Stimulated activated naive CD4-positive, alpha-beta T cell (primary cell): ENCODE results near the gene RABEPK.

Experiments used
- DNase-seq, 6 experiments: peaks; one replicate each; lab custom pipeline; 2025; lab: John Stamatoyannopoulos, UW

RABEPK gene

DNA sequence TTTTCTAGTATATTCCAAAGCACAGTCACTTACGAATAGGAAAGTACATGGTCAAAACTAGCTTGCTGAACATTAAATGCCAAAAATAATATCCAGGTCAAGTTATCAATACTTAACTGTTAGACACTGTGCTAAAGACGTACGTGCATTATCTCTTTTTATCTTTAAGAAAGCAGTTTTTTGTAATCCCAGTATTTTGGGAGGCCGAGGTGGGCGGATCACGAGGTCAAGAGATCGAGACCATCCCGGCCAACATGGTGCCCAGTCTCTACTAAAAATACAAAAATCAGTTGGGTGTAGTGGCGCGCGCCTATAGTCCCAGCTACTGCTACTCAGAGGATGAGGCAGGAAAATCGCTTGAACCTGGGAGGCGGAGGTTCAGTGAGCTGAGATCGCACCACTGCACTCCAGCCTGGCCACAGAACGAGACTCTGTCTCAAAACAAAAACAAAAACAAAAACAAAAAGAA, 43.5 kb downstream of the RABEPK start:
- no peak for DNase-seq

DNA sequence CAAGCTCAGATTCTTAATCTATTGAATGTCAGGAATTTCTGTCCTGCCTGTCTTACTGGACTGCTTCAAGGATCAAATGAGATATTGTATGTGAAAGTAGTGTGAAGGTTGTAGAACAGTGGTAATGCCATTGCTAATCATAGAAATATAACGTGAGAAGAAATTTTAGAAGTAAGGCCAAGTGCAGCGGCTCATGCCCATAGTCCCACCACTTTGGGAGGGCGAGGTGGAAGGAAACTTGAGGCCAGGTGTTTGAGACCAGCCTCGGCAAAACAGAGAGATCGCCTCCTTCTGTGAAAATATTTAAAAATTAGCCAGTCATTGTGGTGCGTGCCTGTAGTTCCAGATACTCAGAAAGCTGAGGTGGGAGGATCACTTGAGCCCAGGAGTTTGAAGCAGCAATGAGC, 45.9 kb downstream of the RABEPK start:
- DNase-seq = no peak

- no peak for DNase-seq
Measured at GRCh38 chr9:125254231-125254630, 53.9 kb downstream of the RABEPK start.

DNA sequence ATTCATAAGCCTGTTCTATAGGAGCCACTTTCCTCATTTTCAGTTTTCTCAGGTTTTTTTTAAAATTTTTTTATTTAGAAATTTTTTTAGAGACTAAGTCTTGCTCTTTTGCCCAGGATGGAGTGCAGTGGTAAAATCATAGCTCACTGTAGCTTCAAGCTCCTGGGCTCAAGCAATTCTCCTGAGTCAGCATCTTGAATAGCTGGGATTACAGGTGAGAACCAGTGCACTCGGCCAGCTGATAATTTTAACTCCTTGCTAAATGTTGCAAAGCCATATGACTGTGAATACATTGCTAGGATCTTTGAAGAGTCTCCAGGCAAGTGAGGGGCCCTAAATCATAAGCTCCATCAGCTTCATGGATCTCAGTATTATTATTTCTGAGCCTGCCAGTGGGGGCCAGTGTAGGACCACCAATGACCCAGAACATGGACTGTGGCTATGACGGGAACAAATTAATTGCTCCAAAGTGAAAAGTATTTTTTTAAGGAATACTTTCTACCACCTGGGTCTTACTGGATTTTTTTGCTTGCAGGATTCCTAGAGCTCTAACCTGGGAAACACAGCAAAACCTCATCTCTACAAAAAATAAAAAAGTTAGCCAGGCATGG, 55.5 kb downstream of the RABEPK start:
- no peak for DNase-seq

DNA sequence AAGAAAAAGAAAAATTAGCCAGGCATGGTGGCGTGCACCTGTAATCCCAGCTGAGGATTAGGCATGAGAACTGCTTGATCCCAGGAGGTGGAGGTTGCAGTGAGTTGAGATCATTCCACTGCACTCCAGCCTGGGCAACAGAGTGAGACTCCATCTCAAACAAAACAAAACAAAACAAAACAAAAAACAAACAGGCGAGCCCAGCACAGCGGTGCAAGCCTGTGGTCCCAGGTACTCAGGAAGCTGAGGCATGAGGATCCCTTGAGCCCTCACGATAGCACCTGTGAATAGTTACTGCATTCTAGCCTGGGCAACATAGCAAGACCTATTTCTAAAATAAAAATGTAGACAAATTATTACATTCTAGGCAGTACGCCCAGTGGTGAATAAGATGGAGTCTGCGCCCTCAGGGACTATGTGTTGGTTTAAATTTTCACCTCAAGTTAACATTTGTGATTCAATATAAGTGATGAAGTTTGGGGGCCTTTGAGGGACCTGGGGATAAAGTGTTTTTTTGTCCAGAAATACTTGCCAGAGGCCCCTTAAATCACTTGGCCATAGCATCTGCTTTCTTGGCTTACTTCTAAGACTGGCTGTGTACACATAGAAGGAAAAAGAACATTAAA, 57.9 kb downstream of the RABEPK start:
- no peak for DNase-seq

DNA sequence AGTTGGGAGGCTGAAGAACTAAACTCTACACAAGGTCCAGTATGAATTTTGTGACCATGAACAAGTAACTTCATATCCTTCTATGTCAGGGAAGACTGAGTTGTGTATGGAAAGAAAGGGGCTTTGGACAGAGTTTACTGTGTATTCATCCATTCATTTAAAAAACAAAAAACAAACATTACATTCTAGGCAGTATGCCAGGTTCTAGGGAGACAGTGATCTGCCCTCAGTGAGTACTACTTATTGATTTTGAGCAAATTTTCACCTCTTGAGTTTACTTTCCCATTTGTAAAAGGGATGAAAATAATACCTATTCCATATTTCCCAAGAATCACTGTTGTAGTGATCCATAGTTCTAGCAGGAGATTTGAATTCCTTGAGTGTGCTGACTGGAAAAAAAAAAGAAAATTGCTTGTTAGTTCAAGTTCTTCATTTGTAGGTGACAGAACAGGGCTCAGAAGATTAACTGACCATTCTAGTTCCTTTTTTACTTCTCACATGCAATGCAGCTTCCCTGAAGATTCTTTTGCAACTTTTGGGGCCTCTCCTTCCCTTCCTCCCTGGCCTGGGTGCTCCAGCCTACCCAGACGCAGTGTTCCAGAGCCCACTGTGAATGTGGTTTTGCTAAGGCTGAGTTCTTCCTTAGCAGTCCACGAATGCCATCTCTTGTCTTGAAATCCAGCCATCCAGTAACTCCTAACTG, 58.6 kb downstream of the RABEPK start:
- DNase-seq = no peak

DNA sequence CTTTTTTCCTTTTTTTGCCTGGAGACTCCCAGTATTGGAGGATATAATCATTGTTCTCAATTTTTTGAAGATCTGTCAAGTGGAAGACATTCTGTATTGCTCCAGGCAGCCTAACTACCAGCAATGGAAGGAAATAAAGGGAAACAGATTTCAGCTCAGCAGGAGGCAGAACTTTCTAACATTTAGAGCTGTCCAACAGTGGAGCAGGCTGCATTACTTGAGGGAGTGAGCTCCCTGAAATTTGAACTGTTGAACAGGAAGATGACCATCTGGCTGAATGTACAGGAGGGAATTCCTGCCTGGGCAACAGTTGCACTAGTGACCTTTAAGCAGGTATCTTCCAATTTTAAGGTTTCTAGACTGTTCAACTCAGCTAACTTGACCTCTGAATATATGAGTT, 60.2 kb downstream of the RABEPK start:
- DNase-seq = no peak

- peak; percentile 77 to 91 (median 85) for DNase-seq
Measured at GRCh38 chr9:125261501-125262293, 61.4 kb downstream of the RABEPK start, which contains the start of gene GAPVD1. Gene GAPVD1, plus strand, starts transcription at chr9:125261826. Its CDS starts 37,096 bp downstream, at chr9:125298922.

- peak in 3 of 6 experiments; percentile 7 to 28 (median 16) for DNase-seq
Measured at GRCh38 chr9:125262294-125262991, 62.1 kb downstream of the RABEPK start.

- DNase-seq = peak in 3 of 6 experiments; percentile 32 to 39 (median 34)
Measured at GRCh38 chr9:125264068-125264467, 63.7 kb downstream of the RABEPK start.

- no peak for DNase-seq
Measured at GRCh38 chr9:125268394-125269013, 68.2 kb downstream of the RABEPK start.

GRCh38 chr9:125269014-125269397, 68.7 kb downstream of the RABEPK start:
- DNase-seq = no peak

DNA sequence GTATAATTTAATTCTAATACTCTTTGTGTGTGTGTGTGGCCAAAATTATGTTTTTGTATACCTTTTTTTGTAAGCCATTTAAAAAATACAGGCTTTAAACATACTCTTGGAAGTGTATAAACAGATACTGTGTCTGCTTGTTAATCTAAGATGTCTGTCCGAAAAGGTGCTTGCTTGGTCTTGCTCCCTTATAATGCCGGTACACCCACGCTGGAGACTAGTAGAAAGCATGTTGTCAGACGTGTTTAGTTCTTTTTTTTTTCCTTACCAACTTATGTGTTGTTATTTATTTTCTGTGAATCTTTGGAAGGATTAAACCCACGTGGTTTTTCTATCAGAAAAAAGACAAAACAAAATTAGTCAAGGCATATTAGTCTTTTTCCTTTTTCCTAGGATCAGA, 70.7 kb downstream of the RABEPK start:
- DNase-seq = no peak

DNA sequence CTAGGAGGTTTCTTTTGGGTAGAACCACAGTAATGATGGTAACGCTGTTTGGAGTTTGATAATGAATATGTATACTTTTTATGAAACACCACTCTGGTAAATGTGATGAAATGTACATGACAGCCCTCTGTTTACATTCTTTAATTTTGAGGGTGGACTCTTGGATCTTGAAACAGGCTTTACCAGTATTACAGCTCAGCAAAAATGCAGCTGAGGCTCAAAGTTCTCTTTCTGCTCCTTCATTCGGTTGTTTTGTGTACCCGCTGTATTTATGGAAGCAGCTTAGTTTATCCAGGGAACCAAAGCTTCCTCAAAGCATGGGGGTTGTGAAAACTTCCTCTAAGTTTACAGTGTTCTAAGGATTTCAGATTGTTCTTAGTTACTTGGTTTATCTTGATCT, 72.4 kb downstream of the RABEPK start:
- no peak for DNase-seq

DNA sequence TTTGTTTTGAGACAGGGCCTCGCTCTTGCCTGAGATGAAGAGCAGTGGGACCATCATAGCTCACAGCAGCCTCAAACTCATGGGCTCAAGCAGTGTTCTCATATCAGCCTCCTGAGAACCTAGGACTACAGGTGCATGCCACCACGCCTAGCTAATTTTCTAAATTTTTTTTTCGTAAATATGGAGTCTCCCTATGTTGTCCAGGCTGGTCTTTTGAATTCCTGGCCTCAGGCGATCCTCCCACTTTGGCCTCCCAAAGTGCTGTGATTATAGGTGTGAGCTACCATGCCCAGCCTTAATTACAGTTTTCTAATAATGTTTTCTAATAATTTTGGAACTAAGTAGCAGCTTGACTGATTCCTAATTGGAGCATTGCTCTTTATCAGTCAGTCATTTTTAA, 76.4 kb downstream of the RABEPK start:
- no peak for DNase-seq

- no peak for DNase-seq
Measured at GRCh38 chr9:125277411-125277810, 77.1 kb downstream of the RABEPK start.

- DNase-seq = no peak
Measured at GRCh38 chr9:125280945-125281344, 80.6 kb downstream of the RABEPK start.
